ENCODE results near the gene LRRC74A. TPM values are rescaled to one million over a fixed set of nuclear protein-coding genes. Genes with fewer than 3 reads are reported as not detected.
A peak's percentile ranks its signal among the peaks of the same experiment; 100 is the strongest.

LRRC74A gene
- total RNA-seq, 1 experiment from 2014 or later, result not detected

GRCh38 chr14:76884394-76884793 is 58.2 kb downstream of the LRRC74A start:
- TF ChIP-seq CTCF (conservative IDR thresholded peaks at IDR 0.05), result no peak

More at GRCh38 chr14:76884394-76884793, 58.2 kb downstream of the LRRC74A start:
- no peak overlapping the region for H4K8ac ChIP-seq (replicated peaks; ENCODE audit: insufficient read length, low read depth, low read length)
- no peak overlapping the region for H3K27ac ChIP-seq (ENCODE audit: insufficient read length, low read depth, low read length)
- H3K18ac ChIP-seq (ENCODE audit: insufficient read length, low read depth, low read length), result no peak overlapping the region
- Mint-ChIP-seq H3K4me1 (peaks cover 10 to 21% of the 10 kb centered on the region in 2 experiments), H3K27ac (no peak overlapping the region), H3K9me3 (no peaks in the 10 kb centered on the region), H3K36me3 (ENCODE audit: insufficient read depth in 1 of 3, low read depth in 3 of 3) (no peaks in the 10 kb centered on the region), H3K27me3 (ENCODE audit: low read depth) (peaks cover 3% of the 10 kb centered on the region; the same call in 1 of the 2 replicates), H3K4me3 (no peak overlapping the region)
- H3K56ac ChIP-seq (ENCODE audit: insufficient read length, low read depth, low read length), result no peak overlapping the region
- no peak overlapping the region for H4K5ac ChIP-seq (ENCODE audit: insufficient read length, low read depth, low read length)
- no peaks in the 10 kb centered on the region for H4K20me1 ChIP-seq (ENCODE audit: control insufficient read depth, insufficient read depth, insufficient read length)
- no peaks in the 10 kb centered on the region for H3K9me3 ChIP-seq (ENCODE audit: control insufficient read depth, low read depth, low read length)
- no peak overlapping the region for H3K9ac ChIP-seq (ENCODE audit: extremely low read depth, insufficient read length, low read length)
- H3K14ac ChIP-seq (ENCODE audit: insufficient read depth, low read length), result peak overlapping the region; percentile 52; the same call in 1 of the 2 replicates
- no peaks in the 10 kb centered on the region for H3K23me2 ChIP-seq (ENCODE audit: insufficient read length, low read depth, low read length, poor library complexity, severe bottlenecking)
- H2BK15ac ChIP-seq (ENCODE audit: low read depth, low read length), result no peak overlapping the region
- no peak overlapping the region for H3K23ac ChIP-seq (ENCODE audit: insufficient read length, low read depth, low read length)
- H3K4ac ChIP-seq (ENCODE audit: low read depth, low read length), result no peak overlapping the region
- H3K79me1 ChIP-seq (ENCODE audit: insufficient read depth, low read depth, low read length, poor library complexity, severe bottlenecking), result no peaks in the 10 kb centered on the region
- DNase-seq, result no peak
- H2AK5ac ChIP-seq (ENCODE audit: insufficient read length, low read length), result no peak overlapping the region
- no peak overlapping the region for H3T11ph ChIP-seq (ENCODE audit: low read length)
- no peak overlapping the region for H2BK5ac ChIP-seq (ENCODE audit: insufficient read length, low read length)
- no CpG with 5 or more reads among the region's 6 CpGs for WGBS (ENCODE audit: extremely low coverage, insufficient read length, low lambda C conversion rate)
- no peak overlapping the region for H2BK120ac ChIP-seq (ENCODE audit: low read depth, low read length, poor library complexity, severe bottlenecking)
- no peak overlapping the region for H2BK12ac ChIP-seq (ENCODE audit: insufficient read length, low read depth, low read length)
- H4K91ac ChIP-seq (ENCODE audit: insufficient read length, low read depth, low read length), result no peak overlapping the region
- H3K27me3 ChIP-seq (ENCODE audit: insufficient read depth, low read length), result no peaks in the 10 kb centered on the region
- no peak overlapping the region for H2AFZ ChIP-seq (ENCODE audit: low read length)
- H3K79me2 ChIP-seq (ENCODE audit: insufficient read depth, low read length), result no peaks in the 10 kb centered on the region
- no peak overlapping the region for H2BK20ac ChIP-seq (ENCODE audit: low read depth, low read length, poor library complexity, severe bottlenecking)
- H3K4me1 ChIP-seq (ENCODE audit: insufficient read depth, low read length), result no peaks in the 10 kb centered on the region
- H3K4me2 ChIP-seq (ENCODE audit: insufficient read depth, insufficient read length, low read length), result no peak overlapping the region

All from H9 (cell line).